Astrocyte (in vitro differentiated cells and primary cell): ENCODE data around the gene EMC6. TPM values are rescaled to one million over a fixed set of nuclear protein-coding genes. Genes with fewer than 3 reads are reported as not detected.

ENCODE experiments used
- DNase-seq: peaks from one replicate; pipeline ENCODE4 v3.0.0-alpha.2; 2010; ENCODE audit warnings: low read depth
- FAIRE-seq: peaks from 2 replicates; lab custom pipeline; 2011; peaks lifted over from hg19 to GRCh38; lab: Jason Lieb, UNC
- H2AFZ ChIP-seq: 2 replicates; pipeline ENCODE4 v1.6.0; 2012; ENCODE audit warnings: low read depth, low read length, inconsistent platforms
- H3K27ac ChIP-seq: 2 replicates; pipeline ENCODE4 v1.5.1; 2011; ENCODE audit warnings: low read depth, low read length, inconsistent platforms
- H3K27me3 ChIP-seq: 2 replicates; pipeline ENCODE4 v1.6.0; 2011; ENCODE audit warnings: low read length, inconsistent platforms; ENCODE audit not compliant: insufficient read depth
- H3K36me3 ChIP-seq: 2 replicates; pipeline ENCODE4 v1.5.1; 2011; ENCODE audit warnings: low read length, inconsistent platforms; ENCODE audit not compliant: insufficient read depth
- H3K4me1 ChIP-seq: 2 replicates; pipeline ENCODE4 v1.5.1; 2011; ENCODE audit warnings: low read length, inconsistent platforms; ENCODE audit not compliant: insufficient read depth
- H3K4me2 ChIP-seq: 2 replicates; pipeline ENCODE4 v1.6.0; 2012; ENCODE audit warnings: low read length, inconsistent platforms
- H3K4me3 ChIP-seq: 2 replicates; pipeline ENCODE4 v1.5.1; 2011; ENCODE audit warnings: low read depth, mild to moderate bottlenecking, low read length, inconsistent platforms; ENCODE audit not compliant: insufficient read depth
- H3K79me2 ChIP-seq: 2 replicates; pipeline ENCODE4 v1.6.0; 2012; ENCODE audit warnings: mild to moderate bottlenecking, low read length, inconsistent platforms; ENCODE audit not compliant: insufficient read depth
- H3K9ac ChIP-seq: 2 replicates; pipeline ENCODE4 v1.6.0; 2012; ENCODE audit warnings: mild to moderate bottlenecking, low read length, inconsistent platforms
- H3K9me3 ChIP-seq: 2 replicates; pipeline ENCODE4 v1.5.1; 2012; ENCODE audit warnings: low read depth, mild to moderate bottlenecking, low read length, inconsistent platforms; ENCODE audit not compliant: insufficient read depth
- H4K20me1 ChIP-seq: 2 replicates; pipeline ENCODE4 v1.6.0; 2012; ENCODE audit warnings: low read length, inconsistent platforms; ENCODE audit not compliant: insufficient read depth
- H3K27ac Mint-ChIP-seq: one replicate; pipeline ENCODE4 v1.8.0; 2021; ENCODE audit warnings: mild to moderate bottlenecking, mixed read lengths; ENCODE audit not compliant: unreplicated experiment
- H3K27me3 Mint-ChIP-seq: one replicate; pipeline ENCODE4 v1.8.0; 2021; ENCODE audit warnings: low read depth, mixed read lengths; ENCODE audit not compliant: unreplicated experiment
- H3K36me3 Mint-ChIP-seq: one replicate; pipeline ENCODE4 v1.8.0; 2021; ENCODE audit warnings: low read depth, mixed read lengths; ENCODE audit not compliant: unreplicated experiment
- H3K4me1 Mint-ChIP-seq: one replicate; pipeline ENCODE4 v1.8.0; 2021; ENCODE audit warnings: low read depth, mixed read lengths; ENCODE audit not compliant: unreplicated experiment
- H3K4me3 Mint-ChIP-seq: one replicate; pipeline ENCODE4 v1.8.0; 2021; ENCODE audit warnings: mild to moderate bottlenecking, moderate library complexity, mixed read lengths; ENCODE audit not compliant: unreplicated experiment
- H3K9me3 Mint-ChIP-seq: one replicate; pipeline ENCODE4 v1.8.0; 2021; ENCODE audit warnings: mild to moderate bottlenecking, mixed read lengths; ENCODE audit not compliant: unreplicated experiment
- CTCF ChIP-seq: IDR thresholded peaks from 2 replicates; pipeline ENCODE4 v1.5.1; 2011; ENCODE audit warnings: low read depth, mild to moderate bottlenecking, inconsistent platforms, low read length, moderate library complexity; ENCODE audit not compliant: insufficient read depth
- EZH2 ChIP-seq: IDR thresholded peaks from 2 replicates; pipeline ENCODE4 v1.6.1; 2012; ENCODE audit warnings: mild to moderate bottlenecking, low read length, inconsistent platforms; ENCODE audit not compliant: insufficient read depth
- total RNA-seq: library from RNA; stranded (reverse); gene quantifications from 2 replicates; pipeline ENCODE4 v1.2.1, GENCODE V29; 2021

EMC6 gene
- total RNA-seq, 1 donor from 2014 or later: 52.2 TPM

- TF ChIP-seq EZH2 (no peak), CTCF (no peak)
- no peak overlapping the region for H3K4me3 ChIP-seq
- no peaks in the 10 kb centered on the region for H3K27me3 ChIP-seq
- H3K27ac ChIP-seq: no peak overlapping the region
- H3K4me3 Mint-ChIP-seq: no peak overlapping the region
- no peak overlapping the region for H2AFZ ChIP-seq
- H3K9ac ChIP-seq: no peak overlapping the region
- H3K36me3 ChIP-seq: peaks cover 21% of the 10 kb centered on the region
- DNase-seq (no peak), FAIRE-seq (no peak)
- no peaks in the 10 kb centered on the region for H3K4me1 ChIP-seq
- H3K36me3 Mint-ChIP-seq: peaks cover 39% of the 10 kb centered on the region
- H4K20me1 ChIP-seq: no peaks in the 10 kb centered on the region
- no peaks in the 10 kb centered on the region for H3K9me3 ChIP-seq
- no peaks in the 10 kb centered on the region for H3K4me1 Mint-ChIP-seq
- no peaks in the 10 kb centered on the region for H3K9me3 Mint-ChIP-seq
- H3K4me2 ChIP-seq: no peak overlapping the region
- H3K79me2 ChIP-seq: no peaks in the 10 kb centered on the region
- H3K27me3 Mint-ChIP-seq: no peaks in the 10 kb centered on the region
- no peak overlapping the region for H3K27ac Mint-ChIP-seq
These were observed 45.5 kb upstream of the EMC6 start for GRCh38 chr17:3622977-3623594.

- Mint-ChIP-seq H3K4me3 (no peak overlapping the region), H3K27me3 (no peaks in the 10 kb centered on the region), H3K4me1 (no peaks in the 10 kb centered on the region), H3K9me3 (no peaks in the 10 kb centered on the region), H3K27ac (peak overlapping the region; percentile 29), H3K36me3 (peaks cover 32% of the 10 kb centered on the region)
- no peak overlapping the region for H3K9ac ChIP-seq
- H3K27me3 ChIP-seq: no peaks in the 10 kb centered on the region
- no peaks in the 10 kb centered on the region for H3K9me3 ChIP-seq
- FAIRE-seq (no peak), DNase-seq (no peak)
- H3K4me1 ChIP-seq: no peaks in the 10 kb centered on the region
- H3K4me3 ChIP-seq: no peak overlapping the region
- no peak overlapping the region for H3K27ac ChIP-seq
- H3K79me2 ChIP-seq: peaks cover 4% of the 10 kb centered on the region
- no peak overlapping the region for H2AFZ ChIP-seq
- peaks cover 14% of the 10 kb centered on the region for H3K36me3 ChIP-seq
- no peak overlapping the region for H3K4me2 ChIP-seq
- TF ChIP-seq CTCF (no peak), EZH2 (no peak)
- peaks cover 5% of the 10 kb centered on the region for H4K20me1 ChIP-seq
These were observed 41.5 kb upstream of the EMC6 start for GRCh38 chr17:3626831-3627768.

- H3K4me3 Mint-ChIP-seq: no peak overlapping the region
- no peak for TF ChIP-seq CTCF
- TF ChIP-seq EZH2: no peak
- no peak for FAIRE-seq
These were observed 40.8 kb upstream of the EMC6 start for GRCh38 chr17:3627769-3628167.

More at GRCh38 chr17:3627769-3628167, 40.8 kb upstream of the EMC6 start:
- Histone ChIP-seq H3K4me2 (no peak overlapping the region), H3K36me3 (peaks cover 14% of the 10 kb centered on the region), H3K9ac (no peak overlapping the region), H3K79me2 (peaks cover 4% of the 10 kb centered on the region), H3K27me3 (no peaks in the 10 kb centered on the region), H3K4me3 (no peak overlapping the region), H4K20me1 (peaks cover 9% of the 10 kb centered on the region), H3K27ac (no peak overlapping the region), H3K4me1 (no peaks in the 10 kb centered on the region), H2AFZ (no peak overlapping the region), H3K9me3 (no peaks in the 10 kb centered on the region)
- peaks cover 31% of the 10 kb centered on the region for H3K36me3 Mint-ChIP-seq
- no peak for DNase-seq
- no peaks in the 10 kb centered on the region for H3K27me3 Mint-ChIP-seq
- no peak overlapping the region for H3K27ac Mint-ChIP-seq
- H3K9me3 Mint-ChIP-seq: no peaks in the 10 kb centered on the region
- no peaks in the 10 kb centered on the region for H3K4me1 Mint-ChIP-seq
